Stimulated activated naive CD8-positive, alpha-beta T cell treated with anti-CD3 and anti-CD28 coated beads, Interleukin-15, amount 100 ng/mL, for 72 hours (primary cell): ENCODE measurements around the gene TBATA.

Experiments
- ATAC-seq: fragments of 150-1000 bp; cut with Tn5 transposase; 2 replicates; pipeline ENCODE4 v1.10.0; 2021; ENCODE audit warnings: mild to moderate bottlenecking, moderate library complexity
- DNase-seq, 2 donors: peaks; one replicate each; pipeline ENCODE4 v3.0.0; 2021 to 2022
- H3K27ac Mint-ChIP-seq, 2 donors: one replicate each; pipeline ENCODE4 v1.8.0; 2022; ENCODE audit warnings: mild to moderate bottlenecking in 2 of 2, mixed read lengths in 2 of 2, moderate library complexity in 2 of 2
- H3K27me3 Mint-ChIP-seq: one replicate; pipeline ENCODE4 v1.8.0; 2022; ENCODE audit warnings: mixed read lengths
- H3K4me1 Mint-ChIP-seq: one replicate; pipeline ENCODE4 v1.8.0; 2022; ENCODE audit warnings: mild to moderate bottlenecking, mixed read lengths
- H3K4me3 Mint-ChIP-seq, 2 donors: one replicate each; pipeline ENCODE4 v1.8.0; 2022; ENCODE audit warnings: mild to moderate bottlenecking in 2 of 2, mixed read lengths in 2 of 2, moderate library complexity in 1 of 2
- H3K9me3 Mint-ChIP-seq, 2 donors: one replicate each; pipeline ENCODE4 v1.8.0; 2022; ENCODE audit warnings: mixed read lengths in 2 of 2

The TBATA gene

GRCh38 chr10:70814126-70814525 lies 28.9 kb upstream of the TBATA start:
- Mint-ChIP-seq H3K27me3 (no peaks in the 10 kb centered on the region), H3K27ac (no peak overlapping the region), H3K4me1 (peaks cover 39% of the 10 kb centered on the region), H3K4me3 (no peak overlapping the region), H3K9me3 (no peaks in the 10 kb centered on the region)
- DNase-seq (no peak), ATAC-seq (no peak)

- no peak for ATAC-seq
Measured at GRCh38 chr10:70812814-70813213, 27.6 kb upstream of the TBATA start.

DNA sequence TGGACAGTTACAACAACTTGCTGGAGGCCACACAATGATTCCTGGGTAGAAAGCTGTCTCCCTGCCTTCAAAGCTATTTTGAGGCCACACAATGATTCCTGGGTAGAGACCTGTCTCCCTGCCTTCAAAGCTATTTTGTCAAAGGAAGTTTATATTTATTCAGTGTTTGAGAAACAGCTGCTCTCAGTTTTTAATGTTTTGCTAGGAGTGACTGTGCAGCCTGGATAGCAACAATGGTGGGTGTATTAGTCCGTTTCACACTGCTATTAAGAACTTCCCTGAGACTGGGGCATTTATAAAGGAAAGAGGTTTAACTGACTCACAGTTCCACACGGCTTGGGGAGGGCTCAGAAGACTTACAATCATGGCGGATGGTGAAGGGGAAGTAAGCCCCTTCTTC lies 26.7 kb upstream of the TBATA start:
- peaks cover 33% of the 10 kb centered on the region for H3K4me1 Mint-ChIP-seq
- DNase-seq (no peak), ATAC-seq (no peak)
- H3K4me3 Mint-ChIP-seq: no peak overlapping the region
- no peaks in the 10 kb centered on the region for H3K9me3 Mint-ChIP-seq
- peaks cover 7% of the 10 kb centered on the region for H3K27me3 Mint-ChIP-seq
- no peak overlapping the region for H3K27ac Mint-ChIP-seq

More at GRCh38 chr10:70812814-70813213, 27.6 kb upstream of the TBATA start:
- Mint-ChIP-seq H3K4me3 (no peak overlapping the region), H3K27me3 (no peaks in the 10 kb centered on the region), H3K9me3 (no peaks in the 10 kb centered on the region), H3K4me1 (peaks cover 34% of the 10 kb centered on the region), H3K27ac (no peak overlapping the region)
- no peak for DNase-seq

DNA sequence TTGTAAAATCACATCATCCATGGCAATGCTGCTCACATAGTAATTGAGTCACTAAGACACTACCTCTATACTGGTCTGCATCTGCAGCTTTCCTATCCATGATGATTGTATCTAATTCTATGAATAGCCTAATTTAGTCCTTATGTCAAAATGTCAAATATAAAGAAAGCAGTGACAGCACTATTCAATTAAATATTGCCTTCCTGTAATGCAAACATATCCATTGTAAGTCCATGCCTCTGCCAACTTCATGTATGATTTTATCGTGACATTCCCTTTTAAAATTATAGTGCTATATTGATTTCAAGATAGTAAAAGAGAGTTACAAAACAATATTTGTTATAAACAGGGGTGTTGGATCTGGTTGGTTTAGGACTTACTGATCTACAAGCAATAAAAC lies 25.8 kb upstream of the TBATA start:
- no peak overlapping the region for H3K27ac Mint-ChIP-seq
- ATAC-seq (no peak), DNase-seq (no peak)
- peaks cover 27% of the 10 kb centered on the region for H3K4me1 Mint-ChIP-seq
- no peaks in the 10 kb centered on the region for H3K9me3 Mint-ChIP-seq
- H3K27me3 Mint-ChIP-seq: peaks cover 8% of the 10 kb centered on the region
- no peak overlapping the region for H3K4me3 Mint-ChIP-seq

DNA sequence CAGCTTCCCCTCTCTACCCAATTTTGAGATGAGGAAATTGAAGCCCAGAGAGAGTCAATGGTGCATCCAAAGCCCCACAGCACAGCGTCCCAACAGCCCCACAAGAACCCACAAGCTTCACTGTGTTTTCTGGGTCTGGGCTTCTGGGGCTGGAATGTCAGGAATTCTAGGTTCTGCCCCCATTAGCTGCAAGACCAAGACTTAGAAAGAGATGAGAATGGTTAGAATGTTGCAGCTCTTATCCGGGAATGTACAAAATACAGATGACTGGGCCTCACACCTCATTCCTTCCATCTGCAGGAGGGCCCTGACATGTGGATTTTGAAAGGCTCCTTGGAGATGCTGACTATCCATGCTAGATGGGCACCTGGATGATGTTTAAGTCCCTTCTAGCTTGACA lies 24.5 kb upstream of the TBATA start:
- DNase-seq (no peak), ATAC-seq (no peak)
- no peaks in the 10 kb centered on the region for H3K9me3 Mint-ChIP-seq
- H3K4me3 Mint-ChIP-seq: no peak overlapping the region
- no peak overlapping the region for H3K27ac Mint-ChIP-seq
- peaks cover 11% of the 10 kb centered on the region for H3K27me3 Mint-ChIP-seq
- peaks cover 17% of the 10 kb centered on the region for H3K4me1 Mint-ChIP-seq

- ATAC-seq (no peak), DNase-seq (no peak)
- Mint-ChIP-seq H3K9me3 (no peaks in the 10 kb centered on the region), H3K27ac (no peak overlapping the region), H3K27me3 (peaks cover 13% of the 10 kb centered on the region), H3K4me1 (peaks cover 11% of the 10 kb centered on the region), H3K4me3 (no peak overlapping the region)
Measured at GRCh38 chr10:70809011-70809611, 23.9 kb upstream of the TBATA start.

DNA sequence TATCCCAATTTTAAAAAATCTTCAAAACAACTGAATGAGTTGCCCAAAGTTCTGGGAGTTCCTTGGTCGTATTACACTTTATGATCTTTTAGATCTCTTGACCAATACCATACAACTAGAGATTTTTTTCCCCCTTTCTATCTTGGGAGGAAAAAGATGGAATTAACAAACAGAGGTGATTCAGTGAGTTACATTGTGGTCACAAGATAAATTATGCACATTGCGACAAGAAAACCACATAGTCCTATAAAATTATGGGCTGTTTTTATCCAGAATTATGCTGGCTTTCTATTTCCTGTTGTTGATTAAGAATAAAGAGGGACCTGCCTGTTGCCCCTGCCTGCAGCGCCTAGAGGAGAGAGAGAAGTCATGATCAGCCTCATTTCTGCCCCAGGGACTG lies 22.4 kb upstream of the TBATA start:
- Mint-ChIP-seq H3K4me1 (peaks cover 9% of the 10 kb centered on the region), H3K9me3 (no peaks in the 10 kb centered on the region)
- no peak for ATAC-seq

GRCh38 chr10:70806841-70807240 lies 21.7 kb upstream of the TBATA start:
- peaks cover 9% of the 10 kb centered on the region for H3K4me1 Mint-ChIP-seq
- H3K9me3 Mint-ChIP-seq: no peaks in the 10 kb centered on the region
- no peak for DNase-seq
- ATAC-seq: no peak
- peaks cover 27% of the 10 kb centered on the region for H3K27me3 Mint-ChIP-seq
- no peak overlapping the region for H3K4me3 Mint-ChIP-seq
- H3K27ac Mint-ChIP-seq: no peak overlapping the region

More for the DNA sequence above, 22.4 kb upstream of the TBATA start:
- DNase-seq: no peak
- Mint-ChIP-seq H3K4me3 (no peak overlapping the region), H3K27me3 (peaks cover 19% of the 10 kb centered on the region), H3K27ac (no peak overlapping the region)

- Mint-ChIP-seq H3K27ac (no peak overlapping the region), H3K27me3 (peaks cover 27% of the 10 kb centered on the region), H3K4me1 (peaks cover 9% of the 10 kb centered on the region), H3K4me3 (no peak overlapping the region), H3K9me3 (no peaks in the 10 kb centered on the region)
- DNase-seq (no peak), ATAC-seq (no peak)
Measured at GRCh38 chr10:70805619-70806215, 20.5 kb upstream of the TBATA start.

- no peak for ATAC-seq
- Mint-ChIP-seq H3K27ac (no peak overlapping the region), H3K27me3 (peaks cover 32% of the 10 kb centered on the region), H3K4me1 (peaks cover 9% of the 10 kb centered on the region), H3K4me3 (no peak overlapping the region), H3K9me3 (no peaks in the 10 kb centered on the region)
- DNase-seq: no peak
Measured at GRCh38 chr10:70804421-70804808, 19.2 kb upstream of the TBATA start.

GRCh38 chr10:70803775-70804420 lies 18.7 kb upstream of the TBATA start:
- Mint-ChIP-seq H3K27ac (no peak overlapping the region), H3K4me1 (peaks cover 9% of the 10 kb centered on the region), H3K4me3 (no peak overlapping the region), H3K27me3 (peaks cover 37% of the 10 kb centered on the region), H3K9me3 (no peaks in the 10 kb centered on the region)
- no peak for DNase-seq
- no peak for ATAC-seq

GRCh38 chr10:70801854-70802253 lies 16.7 kb upstream of the TBATA start:
- ATAC-seq (no peak), DNase-seq (no peak)
- Mint-ChIP-seq H3K27ac (no peak overlapping the region), H3K9me3 (peaks cover 3 to 6% of the 10 kb centered on the region in 2 donors), H3K27me3 (peaks cover 41% of the 10 kb centered on the region), H3K4me1 (no peaks in the 10 kb centered on the region), H3K4me3 (no peak overlapping the region)

DNA sequence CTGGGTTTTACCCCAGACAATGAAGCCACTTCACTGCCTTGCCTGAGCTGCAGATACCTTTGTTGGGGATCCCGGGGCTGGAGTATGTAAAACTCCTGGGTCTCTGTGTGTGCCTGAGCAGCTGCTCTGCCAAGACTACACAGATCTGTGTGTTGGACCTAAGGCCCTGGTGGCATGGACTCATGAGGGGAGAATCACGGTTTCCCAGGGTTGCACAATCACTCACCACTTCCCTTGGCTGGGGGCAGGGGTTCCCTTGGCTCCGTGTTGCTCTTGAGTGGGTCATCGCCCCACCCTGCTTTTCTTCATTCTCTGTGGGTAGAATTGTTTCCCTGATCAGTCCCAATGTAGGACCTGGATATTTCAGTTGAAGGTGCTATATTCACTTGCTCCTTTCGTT lies 13.9 kb upstream of the TBATA start:
- DNase-seq: no peak
- Mint-ChIP-seq H3K4me3 (no peak overlapping the region), H3K27ac (no peak overlapping the region), H3K9me3 (peaks cover 9 to 11% of the 10 kb centered on the region in 2 donors), H3K4me1 (no peaks in the 10 kb centered on the region), H3K27me3 (peaks cover 46% of the 10 kb centered on the region)
- ATAC-seq: no peak

DNA sequence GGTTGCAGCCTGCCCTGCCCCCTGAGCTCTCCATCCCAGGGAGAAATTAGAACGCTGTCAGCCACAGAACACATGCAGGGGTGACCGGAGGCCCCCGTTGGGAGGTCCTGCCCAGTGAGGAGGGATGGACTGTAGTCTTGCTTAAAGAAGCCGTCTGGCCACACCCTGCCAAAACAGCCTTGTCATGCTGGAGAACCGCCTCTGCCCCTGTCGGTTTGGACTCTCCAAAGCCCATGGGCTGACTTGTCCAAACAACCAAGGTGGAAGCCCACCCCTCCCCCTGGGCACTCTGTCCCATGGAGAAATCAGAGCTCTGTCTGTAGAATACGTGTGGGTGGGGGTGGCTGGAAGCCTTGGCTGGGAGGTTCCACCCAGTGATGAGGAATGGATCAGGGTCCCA lies 12.7 kb upstream of the TBATA start:
- ATAC-seq (no peak), DNase-seq (no peak)
- no peak overlapping the region for H3K27ac Mint-ChIP-seq
- H3K4me3 Mint-ChIP-seq: no peak overlapping the region
- peaks cover 9 to 11% of the 10 kb centered on the region in 2 donors for H3K9me3 Mint-ChIP-seq
- H3K4me1 Mint-ChIP-seq: no peaks in the 10 kb centered on the region
- H3K27me3 Mint-ChIP-seq: peaks cover 48% of the 10 kb centered on the region

DNA sequence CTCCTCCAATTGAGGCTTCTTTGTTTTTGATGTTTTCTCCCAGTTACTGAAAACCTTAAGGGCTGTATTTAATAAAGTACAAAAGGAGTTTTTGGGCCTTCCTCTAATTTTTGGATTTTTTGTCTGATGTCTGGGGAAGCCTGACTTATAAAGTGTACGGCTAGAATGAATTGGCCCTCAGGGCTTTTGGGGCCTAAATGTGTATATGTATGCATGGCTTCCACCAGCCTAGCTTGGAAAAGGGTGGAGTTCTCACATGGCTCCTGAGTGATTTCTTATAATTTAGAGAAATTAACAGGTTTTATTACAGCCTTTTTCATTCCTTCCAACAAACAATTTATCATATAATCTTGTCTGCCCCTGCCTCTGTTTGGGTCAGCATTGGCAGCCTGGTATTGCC lies 10.4 kb upstream of the TBATA start:
- H3K4me1 Mint-ChIP-seq: peaks cover 9% of the 10 kb centered on the region
- H3K9me3 Mint-ChIP-seq: peaks cover 9 to 11% of the 10 kb centered on the region in 2 donors
- H3K27me3 Mint-ChIP-seq: peaks cover 37% of the 10 kb centered on the region
- H3K27ac Mint-ChIP-seq: no peak overlapping the region
- DNase-seq (no peak), ATAC-seq (no peak)
- no peak overlapping the region for H3K4me3 Mint-ChIP-seq

DNA sequence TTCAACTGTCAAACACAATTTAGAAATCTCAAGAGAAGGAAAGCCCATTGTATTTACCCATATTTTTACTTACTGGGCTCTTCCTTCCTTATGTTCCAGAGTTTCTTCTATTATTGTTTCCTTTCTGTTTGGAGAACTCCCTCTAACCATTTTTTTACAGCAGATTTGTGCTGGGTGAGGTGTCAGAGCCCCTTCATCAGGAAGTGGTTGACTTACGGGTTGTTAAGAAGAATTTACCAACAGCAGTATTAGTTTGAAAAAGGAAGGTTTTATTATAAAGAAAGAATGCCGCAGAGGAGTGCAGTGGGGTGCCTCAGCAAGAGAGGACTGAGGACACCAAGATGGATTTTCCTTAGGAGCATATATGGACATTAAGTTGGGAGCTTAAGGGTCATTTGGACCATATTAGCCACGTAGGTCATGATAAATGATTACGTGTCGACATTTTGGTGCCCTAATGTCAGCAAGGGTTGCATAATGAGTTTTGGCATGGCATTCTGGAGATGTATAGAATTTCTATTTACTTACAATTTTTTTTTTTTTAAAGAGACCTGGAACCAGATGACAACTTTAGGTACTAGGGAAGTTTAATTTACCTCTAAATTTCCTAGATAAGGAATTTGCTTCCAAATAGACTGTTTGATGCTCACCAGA lies 6.3 kb upstream of the TBATA start:
- ATAC-seq (no peak), DNase-seq (no peak)
- H3K4me3 Mint-ChIP-seq: no peak overlapping the region
- H3K9me3 Mint-ChIP-seq: peaks cover 2 to 3% of the 10 kb centered on the region in 2 donors
- peaks cover 23% of the 10 kb centered on the region for H3K4me1 Mint-ChIP-seq
- peaks cover 12% of the 10 kb centered on the region for H3K27me3 Mint-ChIP-seq
- no peak overlapping the region for H3K27ac Mint-ChIP-seq
